Measurements from ENCODE around the gene EIF5A. TPM values are rescaled to one million over a fixed set of nuclear protein-coding genes. Genes with fewer than 3 reads are reported as not detected.

The EIF5A gene
- total RNA-seq (100 to 1,000 TPM; 104 to 220 (median 187) TPM), polyA plus RNA-seq (100 to 1,000 TPM; 167 to 205 TPM)

DNA sequence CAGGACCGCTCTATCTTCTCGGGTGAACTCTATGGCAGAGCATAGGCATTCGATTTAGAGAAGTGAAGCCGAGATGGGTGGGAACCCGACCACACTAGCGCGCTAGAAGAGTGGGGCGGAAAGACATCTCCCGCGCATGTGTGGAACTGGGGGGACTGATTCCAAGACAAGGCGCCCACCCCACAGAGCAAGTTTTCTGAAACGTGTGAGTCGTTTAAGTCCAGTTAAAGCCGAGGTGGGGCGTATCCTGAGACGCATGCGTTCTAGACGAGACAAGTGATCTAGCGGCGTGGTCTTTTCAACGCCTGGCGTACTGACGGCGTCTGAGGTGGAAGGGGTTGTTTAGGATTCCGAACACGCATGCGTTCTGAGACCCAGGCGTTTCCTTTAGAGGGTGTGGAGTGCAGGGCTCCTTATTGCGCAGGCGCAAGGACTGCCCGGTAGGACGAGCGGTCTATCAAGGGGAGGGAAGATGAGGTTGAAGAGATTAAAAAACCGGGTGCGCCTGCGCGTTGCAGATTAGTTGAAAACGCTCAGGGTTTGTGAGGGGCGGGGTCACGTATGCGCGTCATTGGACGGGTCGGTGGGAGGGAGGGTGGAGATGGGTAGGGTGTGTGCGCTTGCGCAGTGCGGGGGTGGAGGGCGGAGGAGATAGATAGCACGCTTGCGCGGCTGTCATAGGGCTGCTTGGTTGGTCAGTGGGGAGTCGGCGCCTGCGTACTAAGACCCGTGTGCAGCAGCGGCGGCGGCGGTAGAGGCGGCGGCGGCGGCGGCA, at the start of gene EIF5A:
Gene EIF5A (plus strand): TSS at position 718 of the 775 bp plus-strand sequence. CDS start 2,008 bp downstream, outside the sequence.
- FAIRE-seq (peak; percentile 96), ATAC-seq (peak; percentile 86 to 93 (median 86)), DNase-seq (peak; percentile 100)
- Histone ChIP-seq H3K9me3 (no peaks in the 10 kb centered on the region), H3K27me3 (no peaks in the 10 kb centered on the region), H3K36me3 (peaks cover 8 to 26% (median 13%) of the 10 kb centered on the region in 3 donors), H3K4me3 (peak within 1 kb of the TSS; percentile 79 to 96 (median 88)), H3K4me1 (peaks cover 10 to 17% (median 17%) of the 10 kb centered on the region in 3 donors), H3K27ac (peak within 1 kb of the TSS; percentile 95 to 97 (median 96))
- 0 to 1% methylated on average over 54 to 64 of the region's 64 CpGs for WGBS, 2 donors
- TF ChIP-seq, protein P1, sequence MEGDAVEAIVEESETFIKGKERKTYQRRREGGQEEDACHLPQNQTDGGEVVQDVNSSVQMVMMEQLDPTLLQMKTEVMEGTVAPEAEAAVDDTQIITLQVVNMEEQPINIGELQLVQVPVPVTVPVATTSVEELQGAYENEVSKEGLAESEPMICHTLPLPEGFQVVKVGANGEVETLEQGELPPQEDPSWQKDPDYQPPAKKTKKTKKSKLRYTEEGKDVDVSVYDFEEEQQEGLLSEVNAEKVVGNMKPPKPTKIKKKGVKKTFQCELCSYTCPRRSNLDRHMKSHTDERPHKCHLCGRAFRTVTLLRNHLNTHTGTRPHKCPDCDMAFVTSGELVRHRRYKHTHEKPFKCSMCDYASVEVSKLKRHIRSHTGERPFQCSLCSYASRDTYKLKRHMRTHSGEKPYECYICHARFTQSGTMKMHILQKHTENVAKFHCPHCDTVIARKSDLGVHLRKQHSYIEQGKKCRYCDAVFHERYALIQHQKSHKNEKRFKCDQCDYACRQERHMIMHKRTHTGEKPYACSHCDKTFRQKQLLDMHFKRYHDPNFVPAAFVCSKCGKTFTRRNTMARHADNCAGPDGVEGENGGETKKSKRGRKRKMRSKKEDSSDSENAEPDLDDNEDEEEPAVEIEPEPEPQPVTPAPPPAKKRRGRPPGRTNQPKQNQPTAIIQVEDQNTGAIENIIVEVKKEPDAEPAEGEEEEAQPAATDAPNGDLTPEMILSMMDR (IDR thresholded peaks at IDR 0.05): no peak
- intact Hi-C loops (cut with DNase I): no loop called here

DNA sequence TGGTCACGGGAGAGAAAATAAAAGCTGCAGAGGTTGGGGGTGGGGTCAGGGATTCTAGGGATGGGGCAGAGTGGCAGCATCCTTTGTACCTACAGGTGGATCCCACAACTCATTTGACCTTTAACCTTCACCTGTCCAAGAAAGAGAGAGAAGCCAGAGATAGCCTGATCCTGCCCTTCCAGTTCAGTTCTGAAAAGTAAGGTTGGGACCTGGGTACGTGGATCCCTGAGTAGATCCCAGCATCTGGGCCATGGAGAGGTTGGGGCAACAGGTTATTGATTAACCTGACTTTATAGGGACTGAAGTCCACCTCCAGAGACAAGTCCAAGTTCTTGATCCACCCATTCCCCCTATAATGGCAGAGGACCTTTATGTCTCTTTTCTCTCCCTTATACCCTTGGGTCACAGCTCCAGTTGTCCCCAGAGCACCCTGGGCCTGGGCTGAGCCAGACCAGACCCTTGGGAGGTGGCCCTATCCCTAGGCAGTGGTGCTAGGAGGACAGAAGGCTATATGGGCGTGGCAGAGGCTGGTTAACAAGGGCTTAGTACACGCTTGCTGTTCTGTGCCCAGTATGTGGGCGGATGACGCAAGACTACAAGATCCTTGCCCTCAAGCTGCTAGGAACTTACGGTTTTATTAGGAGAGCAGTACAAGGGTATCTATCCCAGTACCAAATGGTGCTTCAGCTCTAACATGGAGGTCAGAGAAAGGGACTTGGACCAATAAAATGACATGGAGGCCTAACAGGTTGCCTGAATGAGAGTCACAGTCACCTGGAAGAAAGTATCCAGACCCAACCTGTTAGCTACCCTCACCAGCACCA, 48.5 kb upstream of the EIF5A start:
- FAIRE-seq (no peak), ATAC-seq (no peak), DNase-seq (peak in 3 of 6 donors; percentile 60 to 69 (median 67))
- H3K9me3 ChIP-seq: no peaks in the 10 kb centered on the region
- intact Hi-C loops (cut with DNase I): no loop called here
- TF ChIP-seq, protein P1 (IDR thresholded peaks at IDR 0.05): no peak
- H3K4me1 ChIP-seq: peaks cover 0 to 9% (median 6%) of the 10 kb centered on the region in 3 donors
- H3K27ac ChIP-seq: peak overlapping the region in 2 of 4 donors; percentile 30 to 99
- peaks cover 4 to 21% (median 6%) of the 10 kb centered on the region in 3 donors for H3K36me3 ChIP-seq
- H3K4me3 ChIP-seq: peak overlapping the region in 1 of 4 donors; percentile 81
- whole genome bisulfite sequencing, 2 donors: 56 to 59% methylated on average over 7 of the region's 7 CpGs
- H3K27me3 ChIP-seq: no peaks in the 10 kb centered on the region

DNA sequence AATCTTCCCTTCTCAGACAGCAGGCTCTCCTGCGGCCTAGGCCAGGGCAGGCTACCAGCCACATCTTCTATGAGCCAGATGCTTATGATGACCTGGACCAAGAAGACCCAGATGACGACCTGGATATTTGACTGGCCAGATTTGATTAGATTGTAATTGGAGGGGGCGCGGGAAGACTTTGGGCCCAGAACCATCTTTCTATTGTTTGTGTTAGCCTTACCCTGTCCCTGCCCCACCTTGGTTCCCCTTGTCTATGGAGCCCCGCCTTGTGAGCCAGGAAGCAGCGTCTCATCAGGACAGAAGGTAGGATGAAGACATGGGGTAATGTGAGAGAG, 47.9 kb upstream of the EIF5A start:
- intact Hi-C loops (cut with DNase I): no loop called here
- Histone ChIP-seq H3K9me3 (no peaks in the 10 kb centered on the region), H3K27me3 (no peaks in the 10 kb centered on the region), H3K4me3 (peak overlapping the region in 2 of 4 donors; percentile 68 to 81), H3K4me1 (peaks cover 0 to 9% (median 6%) of the 10 kb centered on the region in 3 donors), H3K27ac (peak overlapping the region in 1 of 4 donors; percentile 99), H3K36me3 (peaks cover 4 to 21% (median 6%) of the 10 kb centered on the region in 3 donors)
- ATAC-seq: no peak
- WGBS, 2 donors: 79 to 80% methylated on average over 6 of the region's 6 CpGs
- FAIRE-seq: no peak
- TF ChIP-seq, protein P1 (IDR thresholded peaks at IDR 0.05): no peak
- DNase-seq: peak in 1 of 6 donors; percentile 32

DNA sequence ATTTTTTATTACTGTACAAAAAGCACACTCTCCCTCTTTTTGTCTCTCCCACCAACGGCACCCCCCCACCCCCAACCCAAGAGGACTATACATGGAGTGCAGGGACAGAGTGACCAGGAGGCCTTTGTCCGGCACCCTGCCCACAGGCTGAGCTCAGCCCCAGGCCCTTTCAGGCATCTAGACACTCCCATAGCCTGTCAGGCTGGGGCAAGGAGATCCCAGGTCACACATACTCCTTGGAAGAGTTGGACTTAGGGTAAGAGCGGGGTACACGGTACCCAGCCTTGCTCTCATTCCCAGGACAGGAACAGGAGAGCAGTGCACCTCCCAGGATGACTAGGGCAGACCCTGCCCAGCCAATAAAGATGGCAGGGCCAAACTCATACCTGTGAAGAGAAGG, 47.3 kb upstream of the EIF5A start:
- intact Hi-C loops (cut with DNase I): loop anchor here in 1 of 3 donors (10.0 kb wide), 1 partner anchor 55 kb away; the partner anchor contains the start of gene GPS2
- H3K9me3 ChIP-seq: no peaks in the 10 kb centered on the region
- 59 to 62% methylated on average over 4 of the region's 4 CpGs for WGBS, 2 donors
- no peak for FAIRE-seq
- H3K27me3 ChIP-seq: no peaks in the 10 kb centered on the region
- H3K4me3 ChIP-seq: peak overlapping the region in 3 of 4 donors; percentile 68 to 83 (median 81)
- peak in 2 of 6 donors; percentile 50 to 60 for DNase-seq
- peak overlapping the region; percentile 97 to 99 (median 98) for H3K27ac ChIP-seq
- no peak for ATAC-seq
- peaks cover 4 to 15% (median 6%) of the 10 kb centered on the region in 3 donors for H3K36me3 ChIP-seq
- TF ChIP-seq, protein P1 (IDR thresholded peaks at IDR 0.05): no peak
- peaks cover 0 to 9% (median 6%) of the 10 kb centered on the region in 3 donors for H3K4me1 ChIP-seq

All from pancreas (tissue), 10 donors.